ENCODE results near the gene WDSUB1. TPM values are rescaled to one million over a fixed set of nuclear protein-coding genes. Genes with fewer than 3 reads are reported as not detected.

The WDSUB1 gene
- total RNA-seq, 3 donors from 2014 or later: 7.5 to 12.5 (median 9.1) TPM

GRCh38 chr2:159204381-159205144 lies 81.9 kb downstream of the WDSUB1 start:
- H3K9me3 ChIP-seq: no peaks in the 10 kb centered on the region

GRCh38 chr2:159202568-159203071 lies 83.9 kb downstream of the WDSUB1 start:
- TF ChIP-seq, protein P1, sequence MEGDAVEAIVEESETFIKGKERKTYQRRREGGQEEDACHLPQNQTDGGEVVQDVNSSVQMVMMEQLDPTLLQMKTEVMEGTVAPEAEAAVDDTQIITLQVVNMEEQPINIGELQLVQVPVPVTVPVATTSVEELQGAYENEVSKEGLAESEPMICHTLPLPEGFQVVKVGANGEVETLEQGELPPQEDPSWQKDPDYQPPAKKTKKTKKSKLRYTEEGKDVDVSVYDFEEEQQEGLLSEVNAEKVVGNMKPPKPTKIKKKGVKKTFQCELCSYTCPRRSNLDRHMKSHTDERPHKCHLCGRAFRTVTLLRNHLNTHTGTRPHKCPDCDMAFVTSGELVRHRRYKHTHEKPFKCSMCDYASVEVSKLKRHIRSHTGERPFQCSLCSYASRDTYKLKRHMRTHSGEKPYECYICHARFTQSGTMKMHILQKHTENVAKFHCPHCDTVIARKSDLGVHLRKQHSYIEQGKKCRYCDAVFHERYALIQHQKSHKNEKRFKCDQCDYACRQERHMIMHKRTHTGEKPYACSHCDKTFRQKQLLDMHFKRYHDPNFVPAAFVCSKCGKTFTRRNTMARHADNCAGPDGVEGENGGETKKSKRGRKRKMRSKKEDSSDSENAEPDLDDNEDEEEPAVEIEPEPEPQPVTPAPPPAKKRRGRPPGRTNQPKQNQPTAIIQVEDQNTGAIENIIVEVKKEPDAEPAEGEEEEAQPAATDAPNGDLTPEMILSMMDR (IDR thresholded peaks at IDR 0.05): no peak
- ATAC-seq (peak; percentile 68), DNase-seq (peak in 1 of 3 donors; percentile 23)
- Histone ChIP-seq H3K36me3 (ENCODE audit: low read depth) (no peaks in the 10 kb centered on the region), H3K4me3 (no peak overlapping the region), H3K9me3 (no peaks in the 10 kb centered on the region), H3K4me1 (ENCODE audit: low read depth) (peaks cover 2% of the 10 kb centered on the region)
- intact Hi-C loops (cut with DNase I, micrococcal nuclease): no loop called here

More at GRCh38 chr2:159204381-159205144, 81.9 kb downstream of the WDSUB1 start:
- ATAC-seq (no peak), DNase-seq (no peak)
- Histone ChIP-seq H3K4me1 (ENCODE audit: low read depth) (peaks cover 2% of the 10 kb centered on the region), H3K4me3 (no peak overlapping the region), H3K36me3 (ENCODE audit: low read depth) (no peaks in the 10 kb centered on the region)
- intact Hi-C loops (cut with DNase I, micrococcal nuclease): no loop called here
- TF ChIP-seq, protein P1 (IDR thresholded peaks at IDR 0.05): no peak

GRCh38 chr2:159201360-159202063 lies 85.0 kb downstream of the WDSUB1 start:
- no peaks in the 10 kb centered on the region for H3K36me3 ChIP-seq (ENCODE audit: low read depth)
- ATAC-seq: peak; percentile 41
- intact Hi-C loops (cut with DNase I, micrococcal nuclease): no loop called here
- no peak overlapping the region for H3K4me3 ChIP-seq
- H3K4me1 ChIP-seq (ENCODE audit: low read depth): peaks cover 2% of the 10 kb centered on the region
- no peaks in the 10 kb centered on the region for H3K9me3 ChIP-seq
- TF ChIP-seq, protein P1 (IDR thresholded peaks at IDR 0.05): no peak
- DNase-seq: no peak

DNA sequence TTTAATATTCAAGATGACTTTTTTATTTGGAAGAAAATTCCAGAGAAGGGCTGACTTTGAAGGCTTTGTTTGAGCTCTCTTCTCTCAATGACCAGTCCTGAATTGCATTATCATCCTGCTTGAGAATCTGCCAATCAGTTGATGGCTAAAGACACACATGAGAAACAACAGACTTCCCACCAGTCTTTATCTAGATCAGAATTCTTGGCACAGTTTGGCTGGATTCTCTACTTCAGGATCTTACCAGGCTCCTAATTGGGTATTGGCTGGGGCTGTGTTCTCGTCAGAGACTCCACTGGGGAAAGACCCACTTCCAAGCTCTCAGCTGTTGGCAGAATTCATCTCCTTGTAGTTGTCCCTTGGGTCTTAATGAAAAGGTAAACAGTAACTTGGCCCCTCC lies 86.0 kb downstream of the WDSUB1 start:
- DNase-seq (no peak), ATAC-seq (no peak)
- no peak overlapping the region for H3K4me3 ChIP-seq
- H3K36me3 ChIP-seq (ENCODE audit: low read depth): no peaks in the 10 kb centered on the region
- TF ChIP-seq, protein P1 (IDR thresholded peaks at IDR 0.05): no peak
- no peaks in the 10 kb centered on the region for H3K9me3 ChIP-seq
- H3K4me1 ChIP-seq (ENCODE audit: low read depth): peaks cover 2% of the 10 kb centered on the region
- intact Hi-C loops (cut with DNase I, micrococcal nuclease): no loop called here

GRCh38 chr2:159199761-159200465 lies 86.6 kb downstream of the WDSUB1 start:
- Histone ChIP-seq H3K4me3 (no peak overlapping the region), H3K9me3 (no peaks in the 10 kb centered on the region), H3K36me3 (ENCODE audit: low read depth) (no peaks in the 10 kb centered on the region), H3K4me1 (ENCODE audit: low read depth) (peaks cover 2% of the 10 kb centered on the region)
- intact Hi-C loops (cut with DNase I, micrococcal nuclease): no loop called here
- ATAC-seq (no peak), DNase-seq (no peak)
- TF ChIP-seq, protein P1 (IDR thresholded peaks at IDR 0.05): no peak
